Measurements from ENCODE around the gene STK4. TPM values are rescaled to one million over a fixed set of nuclear protein-coding genes. Genes with fewer than 3 reads are reported as not detected.

Gene STK4
- total and polyA plus RNA-seq, 2 of the 4 experiments (the other 2 are of a cell fraction) = 10.2 to 22.2 TPM

DNA sequence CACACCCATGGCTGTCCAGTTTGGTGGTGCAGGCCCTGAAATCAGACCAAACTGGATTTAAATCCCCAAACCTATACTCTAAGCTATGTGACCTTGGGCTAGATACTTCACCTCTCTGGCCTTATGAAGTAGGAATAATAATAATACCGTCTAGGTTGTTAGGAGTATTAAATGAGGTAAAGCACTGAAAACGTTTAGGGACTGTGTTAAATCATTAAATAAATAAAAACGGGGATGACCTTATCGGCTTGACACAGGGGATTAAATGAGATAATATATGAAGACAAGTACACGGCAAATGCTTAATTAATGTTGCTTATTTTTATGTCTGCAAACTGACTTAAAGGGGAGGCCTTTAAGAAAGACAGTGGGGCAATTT lies 672 bp upstream of the STK4 start:
- no TSS peak for BruUV-seq (replicated peaks)
- in situ Hi-C loops (cut with MboI; ENCODE audit: low sequenced_read_pairs) = no loop called here
- no peak for DNase-seq

More for the DNA sequence above, 672 bp upstream of the STK4 start:
- peak overlapping the region; percentile 94 for H3K4ac ChIP-seq (ENCODE audit: low read depth, low read length)
- TF ChIP-seq RFX5 (IDR thresholded peaks at IDR 0.05; ENCODE audit: low read depth, low read length) = no peak
- no peak for TF ChIP-seq CHD1 (IDR thresholded peaks at IDR 0.05; ENCODE audit: low read depth, low read length)
- TF ChIP-seq, protein P1, sequence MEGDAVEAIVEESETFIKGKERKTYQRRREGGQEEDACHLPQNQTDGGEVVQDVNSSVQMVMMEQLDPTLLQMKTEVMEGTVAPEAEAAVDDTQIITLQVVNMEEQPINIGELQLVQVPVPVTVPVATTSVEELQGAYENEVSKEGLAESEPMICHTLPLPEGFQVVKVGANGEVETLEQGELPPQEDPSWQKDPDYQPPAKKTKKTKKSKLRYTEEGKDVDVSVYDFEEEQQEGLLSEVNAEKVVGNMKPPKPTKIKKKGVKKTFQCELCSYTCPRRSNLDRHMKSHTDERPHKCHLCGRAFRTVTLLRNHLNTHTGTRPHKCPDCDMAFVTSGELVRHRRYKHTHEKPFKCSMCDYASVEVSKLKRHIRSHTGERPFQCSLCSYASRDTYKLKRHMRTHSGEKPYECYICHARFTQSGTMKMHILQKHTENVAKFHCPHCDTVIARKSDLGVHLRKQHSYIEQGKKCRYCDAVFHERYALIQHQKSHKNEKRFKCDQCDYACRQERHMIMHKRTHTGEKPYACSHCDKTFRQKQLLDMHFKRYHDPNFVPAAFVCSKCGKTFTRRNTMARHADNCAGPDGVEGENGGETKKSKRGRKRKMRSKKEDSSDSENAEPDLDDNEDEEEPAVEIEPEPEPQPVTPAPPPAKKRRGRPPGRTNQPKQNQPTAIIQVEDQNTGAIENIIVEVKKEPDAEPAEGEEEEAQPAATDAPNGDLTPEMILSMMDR (conservative IDR thresholded peaks at IDR 0.05; ENCODE audit: low read depth, low read length) = no peak
- no peak for TF ChIP-seq NFE2L2 (IDR thresholded peaks at IDR 0.05; ENCODE audit: low read depth, low read length)
- TF ChIP-seq POLR2A (IDR thresholded peaks at IDR 0.05; ENCODE audit: low read depth, low read length) = no peak
- TF ChIP-seq MAZ (IDR thresholded peaks at IDR 0.05; ENCODE audit: borderline replicate concordance, low read depth, low read length) = no peak
- no peak for TF ChIP-seq FOS (IDR thresholded peaks at IDR 0.05; ENCODE audit: low read depth, low read length)
- TF ChIP-seq ELK1 (IDR thresholded peaks at IDR 0.05; ENCODE audit: borderline replicate concordance, low read depth, low read length) = no peak
- TF ChIP-seq, protein P2, sequence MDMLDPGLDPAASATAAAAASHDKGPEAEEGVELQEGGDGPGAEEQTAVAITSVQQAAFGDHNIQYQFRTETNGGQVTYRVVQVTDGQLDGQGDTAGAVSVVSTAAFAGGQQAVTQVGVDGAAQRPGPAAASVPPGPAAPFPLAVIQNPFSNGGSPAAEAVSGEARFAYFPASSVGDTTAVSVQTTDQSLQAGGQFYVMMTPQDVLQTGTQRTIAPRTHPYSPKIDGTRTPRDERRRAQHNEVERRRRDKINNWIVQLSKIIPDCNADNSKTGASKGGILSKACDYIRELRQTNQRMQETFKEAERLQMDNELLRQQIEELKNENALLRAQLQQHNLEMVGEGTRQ (IDR thresholded peaks at IDR 0.05; ENCODE audit: low read depth, low read length) = no peak
- H4K8ac ChIP-seq (ENCODE audit: low read depth in 2 of 2, low read length in 2 of 2) = peak overlapping the region; percentile 99
- peak overlapping the region; percentile 92 for H2AK9ac ChIP-seq (replicated peaks; ENCODE audit: low read depth, low read length, poor library complexity)
- peak overlapping the region; percentile 98 for H2AFZ ChIP-seq (replicated peaks; ENCODE audit: low read length, poor library complexity)
- WGBS, 2 experiments (ENCODE audit: extremely low coverage in 2 of 2, insufficient read length in 1 of 2) = 64% methylated on average over 4 of the region's 5 CpGs; no CpG with 5 or more reads in 1 of the 2 experiments
- CTCF ChIA-PET = no interaction called here
- H3K9me3 ChIP-seq (ENCODE audit: control insufficient read depth, insufficient read depth, low read length) = no peaks in the 10 kb centered on the region
- intact Hi-C loops (cut with micrococcal nuclease) (loop anchor here (10.0 kb wide), 1 partner anchor 809 kb away; no protein-coding TSS in a partner anchor), dilution Hi-C loops (cut with HindIII; ENCODE audit: low sequenced_read_pairs, unreplicated experiment) (no loop called here)
- H3K14ac ChIP-seq (replicated peaks; ENCODE audit: low read depth, low read length) = peak overlapping the region; percentile 98
- peak overlapping the region; percentile 89 for H2AK5ac ChIP-seq (ENCODE audit: low read depth, low read length)
- ATAC-seq (ENCODE audit: low read depth) = no peak
- H3K27me3 ChIP-seq (ENCODE audit: control insufficient read depth, insufficient read depth, low read length) = no peaks in the 10 kb centered on the region
- peaks cover 24 to 33% of the 10 kb centered on the region in 2 experiments for H3K79me1 ChIP-seq (ENCODE audit: low read depth in 1 of 2, low read length in 2 of 2)
- H3K9ac ChIP-seq (ENCODE audit: low read depth, low read length) = peak overlapping the region; percentile 98
- H3K4me1 ChIP-seq (ENCODE audit: control insufficient read depth, insufficient read depth, low read length) = peaks cover 8% of the 10 kb centered on the region; the same call in 1 of the 2 replicates
- POLR2A ChIA-PET (ENCODE audit: unreplicated experiment) = no interaction called here
- H4K20me1 ChIP-seq (ENCODE audit: insufficient read depth, low read length) = no peaks in the 10 kb centered on the region; the same call in 1 of the 2 replicates
- peak overlapping the region; percentile 86 for H2BK5ac ChIP-seq (ENCODE audit: low read depth, low read length, poor library complexity, severe bottlenecking)
- peak overlapping the region; percentile 72 for H3K4me3 ChIP-seq (ENCODE audit: insufficient read depth, low read depth, low read length)
- H3K27ac ChIP-seq (ENCODE audit: insufficient read depth, low read length) = peak overlapping the region; percentile 90
- no peak overlapping the region for H2BK20ac ChIP-seq (ENCODE audit: low read depth, low read length)
- no peaks in the 10 kb centered on the region for H3K36me3 ChIP-seq (ENCODE audit: control insufficient read depth, insufficient read depth, low read length)
- peak overlapping the region; percentile 72; the same call in 1 of the 3 replicates for H2BK15ac ChIP-seq (ENCODE audit: low read depth, low read length)
- H3K18ac ChIP-seq (ENCODE audit: low read depth, low read length) = peak overlapping the region; percentile 55
- peak overlapping the region; percentile 80 for H3K4me2 ChIP-seq (ENCODE audit: low read depth, low read length)
- peak overlapping the region; percentile 87 for H4K5ac ChIP-seq (ENCODE audit: low read depth, low read length)
- H3K23ac ChIP-seq (ENCODE audit: low read depth, low read length) = peak overlapping the region; percentile 92; the same call in 1 of the 2 replicates
- H3K9me1 ChIP-seq (ENCODE audit: insufficient read depth, low read length) = peaks cover 10% of the 10 kb centered on the region
- peak overlapping the region; percentile 94 for H3K56ac ChIP-seq (ENCODE audit: extremely low read depth, insufficient read depth, low read length)
- no peak overlapping the region; the same call in 1 of the 2 replicates for H2BK120ac ChIP-seq (ENCODE audit: low read depth, low read length)
- H4K91ac ChIP-seq (ENCODE audit: insufficient read depth, low read depth, low read length) = peak overlapping the region; percentile 85; the same call in 1 of the 2 replicates
